Mesenchymal stem cell (in vitro differentiated cells and primary cell): ENCODE data around the gene FBXL2.

Source experiments
- DNase-seq: peaks from one replicate; pipeline ENCODE4 v3.0.0-alpha.2; 2013
- H2AFZ ChIP-seq: one replicate; pipeline ENCODE4 v1.6.1; 2013; ENCODE audit warnings: low read depth, mild to moderate bottlenecking, control low read depth, inconsistent platforms, low read length, moderate library complexity
- H2AK5ac ChIP-seq: 2 replicates; pipeline ENCODE4 v1.6.1; 2013; ENCODE audit warnings: low read length, moderate library complexity, mild to moderate bottlenecking, inconsistent platforms; ENCODE audit not compliant: severe bottlenecking
- H2BK120ac ChIP-seq: one replicate; pipeline ENCODE4 v1.6.1; 2013; ENCODE audit warnings: low read depth, mild to moderate bottlenecking, inconsistent platforms, low read length, moderate library complexity
- H2BK12ac ChIP-seq, 2 experiments: one replicate each; pipeline ENCODE4 v1.6.1; 2013; ENCODE audit warnings: inconsistent platforms in 2 of 2, low read length in 2 of 2, mild to moderate bottlenecking in 2 of 2, moderate library complexity in 2 of 2, control low read depth in 1 of 2
- H2BK15ac ChIP-seq: one replicate; pipeline ENCODE4 v1.6.1; 2013; ENCODE audit warnings: mild to moderate bottlenecking, low read depth, inconsistent platforms; ENCODE audit not compliant: poor library complexity, severe bottlenecking
- H2BK5ac ChIP-seq: 2 replicates; pipeline ENCODE4 v1.6.1; 2013; ENCODE audit warnings: low read depth, mild to moderate bottlenecking, low read length, control low read depth, inconsistent platforms; ENCODE audit not compliant: poor library complexity, severe bottlenecking
- H3K14ac ChIP-seq, 2 experiments: one replicate each; pipeline ENCODE4 v1.6.1; 2013; ENCODE audit warnings: inconsistent platforms in 2 of 2, low read length in 2 of 2, control low read depth in 1 of 2, mild to moderate bottlenecking in 1 of 2, moderate library complexity in 1 of 2
- H3K18ac ChIP-seq, 2 experiments: one replicate each; pipeline ENCODE4 v1.6.1; 2013; ENCODE audit warnings: inconsistent platforms in 2 of 2, low read length in 2 of 2, control low read depth in 1 of 2, low read depth in 1 of 2, mild to moderate bottlenecking in 1 of 2
- H3K23ac ChIP-seq, 2 experiments: one replicate each; pipeline ENCODE4 v1.6.1; 2013; ENCODE audit warnings: inconsistent platforms in 2 of 2, low read length in 2 of 2, mild to moderate bottlenecking in 2 of 2, moderate library complexity in 2 of 2, control low read depth in 1 of 2
- H3K27ac ChIP-seq: 2 replicates; pipeline ENCODE4 v1.5.1; 2013; ENCODE audit warnings: mild to moderate bottlenecking, moderate library complexity, low read length, control low read depth, inconsistent platforms; ENCODE audit not compliant: poor library complexity, severe bottlenecking
- H3K27me3 ChIP-seq, 2 experiments: 2 replicates each; pipeline versions ENCODE4 v1.6.1 to v1.7.0; 2013; ENCODE audit warnings: low read length in 2 of 2, mild to moderate bottlenecking in 2 of 2, moderate library complexity in 2 of 2, control low read depth in 1 of 2, inconsistent platforms in 1 of 2; ENCODE audit not compliant: control insufficient read depth in 1 of 2, insufficient read depth in 1 of 2
- H3K36me3 ChIP-seq, 2 experiments: 2 replicates each; pipeline versions ENCODE4 v1.6.1 to v1.7.0; 2013; ENCODE audit warnings: low read length in 2 of 2, control low read depth in 1 of 2, inconsistent platforms in 1 of 2, low read depth in 1 of 2, mild to moderate bottlenecking in 1 of 2; ENCODE audit not compliant: insufficient read depth in 2 of 2, control insufficient read depth in 1 of 2
- H3K4ac ChIP-seq, 2 experiments: one replicate each; pipeline ENCODE4 v1.6.1; 2013; ENCODE audit warnings: inconsistent platforms in 2 of 2, low read length in 2 of 2, mild to moderate bottlenecking in 2 of 2, moderate library complexity in 2 of 2, control low read depth in 1 of 2, low read depth in 1 of 2
- H3K4me1 ChIP-seq: 2 replicates; pipeline ENCODE4 v1.6.1; 2013; ENCODE audit warnings: low read depth, low read length, control low read depth; ENCODE audit not compliant: control insufficient read depth, insufficient read depth
- H3K4me2 ChIP-seq: 2 replicates; pipeline ENCODE4 v1.6.1; 2013; ENCODE audit warnings: low read length, mild to moderate bottlenecking, inconsistent platforms; ENCODE audit not compliant: poor library complexity, severe bottlenecking
- H3K4me3 ChIP-seq, 2 experiments: 2 replicates each; pipeline versions ENCODE4 v1.5.1 to v1.7.0; 2013; ENCODE audit warnings: low read length in 2 of 2, mild to moderate bottlenecking in 2 of 2, control low read depth in 1 of 2, low read depth in 1 of 2; ENCODE audit not compliant: insufficient read depth in 1 of 2
- H3K79me1 ChIP-seq: replicated peaks from 2 replicates; pipeline ENCODE4 v1.6.1; 2013; ENCODE audit warnings: mild to moderate bottlenecking, control low read depth, low read length, inconsistent platforms; ENCODE audit not compliant: poor library complexity, severe bottlenecking
- H3K9ac ChIP-seq: 2 replicates; pipeline ENCODE4 v1.7.0; 2013; ENCODE audit warnings: mild to moderate bottlenecking, low read length, moderate library complexity
- H3K9me3 ChIP-seq: 2 replicates; pipeline ENCODE4 v1.7.0; 2013; ENCODE audit warnings: mild to moderate bottlenecking, low read length; ENCODE audit not compliant: control insufficient read depth
- H4K8ac ChIP-seq: one replicate; pipeline ENCODE4 v1.6.1; 2013; ENCODE audit warnings: inconsistent platforms, mild to moderate bottlenecking, low read length, moderate library complexity
- H4K91ac ChIP-seq: one replicate; pipeline ENCODE4 v1.6.1; 2013; ENCODE audit warnings: mild to moderate bottlenecking, low read length, inconsistent platforms
- WGBS: methylation state at CpG from one replicate; pipeline ENCODE4 v1.1.7; 2013; ENCODE audit warnings: mixed read lengths; 5-methylcytosine and 5-hydroxymethylcytosine counted together

FBXL2 gene

GRCh38 chr3:33273628-33274027 is 3.6 kb upstream of the FBXL2 start:
- no peak overlapping the region for H3K18ac ChIP-seq
- H2BK15ac ChIP-seq, result no peak overlapping the region
- H2BK5ac ChIP-seq, result no peak overlapping the region
- no peak overlapping the region for H4K91ac ChIP-seq
- no peak overlapping the region for H3K27ac ChIP-seq
- no peak overlapping the region for H2BK120ac ChIP-seq
- H3K4ac ChIP-seq, result no peak overlapping the region
- peaks cover 13% of the 10 kb centered on the region for H3K9me3 ChIP-seq
- no peak overlapping the region for H3K23ac ChIP-seq
- no peak for DNase-seq
- H3K4me2 ChIP-seq, result no peak overlapping the region
- H2AK5ac ChIP-seq, result no peak overlapping the region
- H3K14ac ChIP-seq, result no peak overlapping the region
- H3K4me1 ChIP-seq, result no peaks in the 10 kb centered on the region
- H3K9ac ChIP-seq, result no peak overlapping the region
- no peaks in the 10 kb centered on the region for H3K79me1 ChIP-seq
- no peak overlapping the region for H2BK12ac ChIP-seq
- no peak overlapping the region for H2AFZ ChIP-seq
- H3K36me3 ChIP-seq, result no peaks in the 10 kb centered on the region
- H3K27me3 ChIP-seq, result peaks cover 0 to 6% of the 10 kb centered on the region in 2 experiments
- H4K8ac ChIP-seq, result no peak overlapping the region
- 75% methylated on average over 2 of the region's 3 CpGs for WGBS
- H3K4me3 ChIP-seq, result no peak overlapping the region

GRCh38 chr3:33278163-33278562 is 921 bp downstream of the FBXL2 start:
- no peak overlapping the region for H3K23ac ChIP-seq
- H3K18ac ChIP-seq, result no peak overlapping the region
- H3K27me3 ChIP-seq, result no peaks in the 10 kb centered on the region
- H3K4ac ChIP-seq, result no peak overlapping the region
- no peak overlapping the region for H4K91ac ChIP-seq
- whole genome bisulfite sequencing, result 11% methylated on average over 11 of the region's 11 CpGs
- H3K9ac ChIP-seq, result peak overlapping the region; percentile 88
- H3K14ac ChIP-seq, result peak overlapping the region in 1 of 2 experiments; percentile 43
- peaks cover 2% of the 10 kb centered on the region for H3K4me1 ChIP-seq
- no peaks in the 10 kb centered on the region for H3K9me3 ChIP-seq
- H4K8ac ChIP-seq, result no peak overlapping the region
- H2AFZ ChIP-seq, result no peak overlapping the region
- no peak overlapping the region for H2BK5ac ChIP-seq
- no peaks in the 10 kb centered on the region for H3K79me1 ChIP-seq
- no peak overlapping the region for H2AK5ac ChIP-seq
- H3K27ac ChIP-seq, result peak overlapping the region; percentile 41
- peak; percentile 18 for DNase-seq
- no peak overlapping the region for H2BK12ac ChIP-seq
- H2BK15ac ChIP-seq, result no peak overlapping the region
- H3K36me3 ChIP-seq, result no peaks in the 10 kb centered on the region
- peak overlapping the region; percentile 59 for H3K4me2 ChIP-seq
- H3K4me3 ChIP-seq, result peak overlapping the region; percentile 41 to 80
- H2BK120ac ChIP-seq, result no peak overlapping the region

DNA sequence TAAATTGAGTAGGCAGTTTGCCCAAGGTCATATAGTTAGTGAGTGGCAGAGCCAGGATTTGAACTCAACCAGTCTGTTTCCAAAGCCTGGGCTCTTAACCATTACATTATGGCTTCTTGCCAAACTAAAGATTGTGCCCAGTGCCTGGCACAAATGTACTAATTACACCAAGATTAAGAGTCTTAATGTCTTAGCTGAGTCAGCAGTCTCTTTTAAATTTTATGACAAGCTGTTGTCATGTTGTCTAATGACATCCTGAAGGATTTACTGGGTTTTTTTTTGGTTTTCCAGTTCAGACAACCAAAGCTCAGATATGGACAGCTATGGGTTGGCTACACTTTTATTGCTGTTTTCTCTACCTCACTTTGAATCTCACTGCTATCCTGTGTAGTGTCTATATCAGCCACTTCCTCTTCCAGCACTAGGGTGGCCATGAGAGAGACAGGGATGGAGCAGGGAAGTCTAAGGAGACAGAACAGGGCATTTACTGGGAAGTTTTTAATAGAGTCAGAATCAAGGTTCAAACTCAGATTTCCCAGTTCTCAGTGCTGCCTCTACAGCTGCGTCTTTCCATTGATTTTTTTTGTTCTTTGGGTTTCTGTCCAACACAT is 10.5 kb downstream of the FBXL2 start:
- Histone ChIP-seq H4K91ac (no peak overlapping the region), H2BK15ac (no peak overlapping the region), H3K4me2 (no peak overlapping the region), H3K4me1 (no peaks in the 10 kb centered on the region), H3K4me3 (no peak overlapping the region), H3K36me3 (peaks cover 0 to 4% of the 10 kb centered on the region in 2 experiments), H4K8ac (no peak overlapping the region), H2AFZ (no peak overlapping the region), H3K9me3 (no peaks in the 10 kb centered on the region), H2BK5ac (no peak overlapping the region), H2AK5ac (no peak overlapping the region), H3K79me1 (peaks cover 28% of the 10 kb centered on the region), H3K23ac (no peak overlapping the region), H3K27ac (no peak overlapping the region), H3K4ac (no peak overlapping the region), H3K18ac (no peak overlapping the region), H3K14ac (no peak overlapping the region), H3K27me3 (no peaks in the 10 kb centered on the region), H3K9ac (no peak overlapping the region), H2BK12ac (no peak overlapping the region), H2BK120ac (no peak overlapping the region)
- 97% methylated on average over 1 of the region's 1 CpG for WGBS
- DNase-seq, result no peak

DNA sequence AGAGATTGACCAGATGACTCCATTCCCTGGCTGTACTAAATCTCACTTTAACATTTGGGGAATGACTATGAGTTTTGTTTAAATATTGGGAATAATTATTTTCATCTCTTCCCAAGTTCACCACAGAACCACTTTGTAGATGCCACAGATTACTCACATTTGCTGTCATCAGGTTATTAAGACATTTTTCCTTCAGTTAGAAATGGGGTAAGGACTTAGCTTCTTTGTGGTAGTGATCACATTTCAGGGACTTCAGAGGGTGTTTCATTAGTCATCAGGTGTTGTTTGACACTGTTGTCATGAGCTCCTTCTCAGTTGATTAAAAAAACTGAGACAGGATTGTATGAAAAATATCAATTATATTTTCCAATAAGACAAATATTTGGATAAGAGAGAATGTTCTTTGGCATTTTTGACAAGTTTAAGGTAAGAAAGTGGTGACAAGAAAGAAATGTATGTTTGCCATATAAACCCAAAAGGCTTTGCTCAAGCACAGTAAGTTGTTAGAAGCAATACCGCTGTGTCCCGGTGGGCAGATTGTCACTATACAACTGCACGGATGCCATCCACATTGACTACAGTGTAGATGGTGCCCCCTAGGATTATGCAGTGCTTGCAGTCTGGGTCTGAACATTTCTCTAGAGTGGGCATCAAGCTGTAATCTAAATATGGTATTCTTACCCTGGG is 22.3 kb downstream of the FBXL2 start:
- Histone ChIP-seq H3K27ac (peak overlapping the region; percentile 100), H3K4me3 (peak overlapping the region in 1 of 2 experiments; percentile 52), H3K79me1 (peaks cover 6% of the 10 kb centered on the region), H2BK120ac (no peak overlapping the region), H3K14ac (no peak overlapping the region), H3K27me3 (no peaks in the 10 kb centered on the region), H4K8ac (no peak overlapping the region), H2BK15ac (no peak overlapping the region), H3K18ac (peak overlapping the region; percentile 39 to 40), H3K9me3 (no peaks in the 10 kb centered on the region), H3K4ac (no peak overlapping the region), H2AFZ (no peak overlapping the region), H3K36me3 (peaks cover 0 to 4% of the 10 kb centered on the region in 2 experiments), H2BK5ac (peak overlapping the region; percentile 93), H4K91ac (peak overlapping the region; percentile 50), H3K23ac (no peak overlapping the region), H3K4me2 (peak overlapping the region; percentile 3), H2BK12ac (no peak overlapping the region), H2AK5ac (peak overlapping the region; percentile 95), H3K4me1 (peaks cover 2% of the 10 kb centered on the region), H3K9ac (peak overlapping the region; percentile 76)
- 89% methylated on average over 3 of the region's 3 CpGs for WGBS
- peak; percentile 49 for DNase-seq
